A673 (cell line): ENCODE results near the gene DYRK1A.

Experiments used
- EZH2 ChIP-seq: fragments of 200-600 bp; sonication (generic); IDR thresholded peaks from 2 replicates; pipeline ENCODE4 v1.6.1; 2017; ENCODE audit warnings: borderline replicate concordance, low read depth, mild to moderate bottlenecking, mixed read lengths, antibody characterized with exemption, low read length; ENCODE audit not compliant: poor library complexity, severe bottlenecking
- TF ChIP-seq, protein P1 (sequence below): fragments of 300-800, 200-600 bp; sonication (generic); conservative IDR thresholded peaks from 2 replicates; pipeline ENCODE4 v1.5.1; 2017; ENCODE audit warnings: low read depth, mild to moderate bottlenecking, antibody characterized with exemption, low read length, moderate library complexity, mixed read lengths

DNA sequence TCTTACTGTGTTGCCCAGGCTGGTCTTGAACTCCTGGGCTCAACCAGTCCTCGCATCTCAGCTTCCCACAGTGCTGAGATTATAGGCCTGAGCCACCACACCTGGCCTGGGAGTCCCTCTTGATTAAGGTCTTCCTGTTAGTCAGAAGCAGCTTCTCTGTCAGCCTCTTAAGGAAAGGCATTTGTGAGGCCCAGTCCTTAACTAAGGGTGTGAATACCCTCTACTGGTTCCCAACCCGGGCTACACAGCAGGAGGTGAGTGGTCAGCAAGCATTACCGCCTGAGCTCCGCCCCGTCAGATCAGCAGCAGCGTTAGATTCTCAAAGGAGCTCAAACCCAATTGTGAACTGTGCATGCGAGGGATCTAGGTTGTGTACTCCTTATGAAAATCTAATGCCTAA lies 117.2 kb downstream of the DYRK1A start:
- TF ChIP-seq, protein P1, sequence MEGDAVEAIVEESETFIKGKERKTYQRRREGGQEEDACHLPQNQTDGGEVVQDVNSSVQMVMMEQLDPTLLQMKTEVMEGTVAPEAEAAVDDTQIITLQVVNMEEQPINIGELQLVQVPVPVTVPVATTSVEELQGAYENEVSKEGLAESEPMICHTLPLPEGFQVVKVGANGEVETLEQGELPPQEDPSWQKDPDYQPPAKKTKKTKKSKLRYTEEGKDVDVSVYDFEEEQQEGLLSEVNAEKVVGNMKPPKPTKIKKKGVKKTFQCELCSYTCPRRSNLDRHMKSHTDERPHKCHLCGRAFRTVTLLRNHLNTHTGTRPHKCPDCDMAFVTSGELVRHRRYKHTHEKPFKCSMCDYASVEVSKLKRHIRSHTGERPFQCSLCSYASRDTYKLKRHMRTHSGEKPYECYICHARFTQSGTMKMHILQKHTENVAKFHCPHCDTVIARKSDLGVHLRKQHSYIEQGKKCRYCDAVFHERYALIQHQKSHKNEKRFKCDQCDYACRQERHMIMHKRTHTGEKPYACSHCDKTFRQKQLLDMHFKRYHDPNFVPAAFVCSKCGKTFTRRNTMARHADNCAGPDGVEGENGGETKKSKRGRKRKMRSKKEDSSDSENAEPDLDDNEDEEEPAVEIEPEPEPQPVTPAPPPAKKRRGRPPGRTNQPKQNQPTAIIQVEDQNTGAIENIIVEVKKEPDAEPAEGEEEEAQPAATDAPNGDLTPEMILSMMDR, result no peak
- no peak for TF ChIP-seq EZH2
